HG03469 (cell line): ENCODE results near the gene EFNA5.
A peak's percentile ranks its signal among the peaks of the same experiment; 100 is the strongest.
"Not testable (repeated sequence)": the region's sequence is repeated elsewhere in the genome, so short reads cannot be mapped to it uniquely, and the experiment has no call there.

Source experiments
- ATAC-seq: cut with Tn5 transposase; IDR thresholded peaks from one replicate; pipeline ENCODE4 v1.9.1; 2021; ENCODE audit warnings: mild to moderate bottlenecking, moderate library complexity, moderate number of reproducible peaks; ENCODE audit not compliant: unreplicated experiment

EFNA5 gene

GRCh38 chr5:107466233-107466769, 204.4 kb downstream of the EFNA5 start:
- ATAC-seq, result no peak

- ATAC-seq, result no peak
These were observed 205.9 kb downstream of the EFNA5 start for GRCh38 chr5:107464876-107465275.

DNA sequence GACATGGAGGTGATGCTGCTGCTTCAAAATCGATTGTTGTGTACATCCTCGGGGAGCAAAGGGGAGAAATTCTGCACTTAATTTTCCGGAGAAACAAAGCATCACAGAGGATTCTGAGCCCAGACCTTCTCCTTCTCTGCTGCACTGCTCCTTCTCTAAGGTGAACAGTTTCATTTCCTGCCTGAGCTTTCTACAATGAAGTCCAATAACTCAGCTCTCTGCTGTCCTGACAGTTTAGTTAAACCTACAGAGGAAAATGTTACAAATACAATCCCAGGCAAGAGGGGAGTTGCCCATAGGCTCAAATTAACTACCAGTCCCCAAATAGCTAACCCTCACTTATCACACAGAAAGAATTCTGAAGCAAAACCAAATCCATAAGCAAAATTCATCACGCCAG, 206.3 kb downstream of the EFNA5 start:
- no peak for ATAC-seq

DNA sequence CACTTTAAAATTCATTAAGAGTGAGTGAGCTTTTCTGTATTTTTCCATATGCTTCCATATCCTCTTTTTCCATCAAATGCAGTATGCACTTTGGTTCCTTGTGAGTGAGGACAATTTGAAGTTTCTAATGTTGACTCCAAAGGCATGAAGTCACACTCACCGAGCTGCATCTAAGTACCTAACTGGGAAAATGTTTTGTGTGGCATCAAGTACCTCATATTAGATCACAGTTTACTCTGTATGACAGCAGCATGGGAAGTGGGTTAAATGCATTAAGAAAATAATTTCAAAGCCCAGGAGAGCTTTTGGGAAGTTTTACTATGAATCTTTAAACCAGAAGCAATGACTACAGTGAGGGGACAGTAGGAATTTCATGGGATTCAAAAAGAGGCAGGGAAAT, 207.0 kb downstream of the EFNA5 start:
- no peak for ATAC-seq

GRCh38 chr5:107461770-107462169, 209.0 kb downstream of the EFNA5 start:
- no peak for ATAC-seq

GRCh38 chr5:107460789-107461188, 209.9 kb downstream of the EFNA5 start:
- no peak for ATAC-seq

GRCh38 chr5:107459605-107460004, 211.1 kb downstream of the EFNA5 start:
- no peak for ATAC-seq

- ATAC-seq, result no peak
These were observed 212.4 kb downstream of the EFNA5 start for GRCh38 chr5:107458322-107458721.

DNA sequence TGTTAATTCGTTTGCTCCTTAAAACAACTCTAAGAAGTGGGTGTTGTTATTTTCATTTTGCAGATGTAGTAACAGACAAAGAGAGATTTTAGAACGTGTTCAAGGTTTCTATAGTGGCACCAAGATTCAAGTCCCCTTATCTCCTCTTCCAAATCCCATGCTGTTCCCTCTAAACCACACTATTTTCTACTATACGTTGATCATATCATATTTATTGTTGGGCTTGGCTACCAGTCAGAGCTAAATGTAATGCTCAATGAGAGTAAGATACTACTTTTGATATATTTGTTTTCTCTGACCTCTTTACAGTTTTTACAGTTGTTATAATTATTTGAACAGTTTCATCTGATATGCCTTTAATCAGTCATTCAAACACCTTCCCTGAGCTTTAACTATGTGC, 212.9 kb downstream of the EFNA5 start:
- ATAC-seq, result no peak

DNA sequence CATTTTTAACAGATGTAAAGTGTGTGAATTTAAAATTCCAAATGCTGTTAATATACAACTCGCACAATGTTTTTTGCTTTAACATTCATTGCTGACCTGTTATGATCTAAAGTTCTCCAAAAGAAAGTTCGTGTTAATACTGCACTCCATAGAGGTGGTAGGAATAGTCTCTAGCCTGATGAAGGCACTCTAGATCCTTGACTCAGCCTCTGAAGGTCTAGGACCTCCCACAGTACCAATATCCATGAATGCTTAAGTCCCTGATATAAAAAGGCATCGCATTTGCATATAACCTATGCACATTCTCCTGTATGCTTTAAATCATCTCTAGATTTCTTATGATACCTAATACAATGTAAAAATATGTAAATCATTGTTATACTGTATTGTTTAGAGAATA, 213.6 kb downstream of the EFNA5 start:
- no peak for ATAC-seq

DNA sequence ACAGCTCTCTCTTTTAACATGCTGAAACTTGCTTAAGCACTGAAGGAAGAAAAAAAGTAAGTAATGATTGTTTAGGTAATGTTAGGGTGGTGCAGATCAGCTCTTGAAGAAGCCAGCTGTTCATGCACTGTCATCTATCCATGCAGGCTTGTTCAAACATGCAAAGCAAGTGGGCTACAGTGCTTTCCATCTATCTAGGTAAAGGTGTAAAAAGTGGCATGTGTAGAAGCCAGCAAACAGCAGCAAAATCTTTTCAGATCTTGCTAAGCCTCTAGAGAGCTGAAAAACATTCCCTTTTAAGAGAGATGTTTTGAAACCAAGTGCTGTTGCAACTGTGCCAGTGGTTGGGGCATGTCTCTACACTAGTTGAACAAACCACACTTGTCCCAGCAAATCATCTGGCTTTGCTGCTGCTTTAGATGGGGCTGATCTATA, 214.4 kb downstream of the EFNA5 start:
- ATAC-seq, result peak; percentile 75

- no peak for ATAC-seq
These were observed 215.6 kb downstream of the EFNA5 start for GRCh38 chr5:107455111-107455544.

GRCh38 chr5:107451827-107452226, 218.9 kb downstream of the EFNA5 start:
- not testable (repeated sequence) for ATAC-seq

GRCh38 chr5:107451028-107451427, 219.7 kb downstream of the EFNA5 start:
- ATAC-seq, result no peak

- ATAC-seq, result no peak
These were observed 220.2 kb downstream of the EFNA5 start for GRCh38 chr5:107450531-107450930.

DNA sequence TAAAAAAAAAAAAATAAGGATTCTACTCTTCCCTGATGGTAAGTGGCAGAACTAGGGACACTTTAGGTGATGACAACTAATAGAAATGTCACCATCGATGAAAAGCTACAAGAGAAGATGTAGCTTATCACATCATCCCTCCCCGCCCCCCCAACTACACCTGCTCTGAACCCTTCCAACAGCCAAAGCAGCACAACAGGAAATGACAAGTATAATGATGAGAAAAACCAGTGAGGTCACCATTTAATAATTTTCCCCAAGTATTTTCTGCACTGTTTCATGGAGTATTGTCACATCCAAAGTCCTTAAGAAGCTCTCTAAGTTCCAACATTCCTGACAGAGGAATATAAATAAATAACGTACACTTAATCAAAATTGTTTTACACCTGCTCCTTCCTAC, 221.4 kb downstream of the EFNA5 start:
- ATAC-seq, result no peak

GRCh38 chr5:107447587-107447986, 223.2 kb downstream of the EFNA5 start:
- ATAC-seq, result no peak

DNA sequence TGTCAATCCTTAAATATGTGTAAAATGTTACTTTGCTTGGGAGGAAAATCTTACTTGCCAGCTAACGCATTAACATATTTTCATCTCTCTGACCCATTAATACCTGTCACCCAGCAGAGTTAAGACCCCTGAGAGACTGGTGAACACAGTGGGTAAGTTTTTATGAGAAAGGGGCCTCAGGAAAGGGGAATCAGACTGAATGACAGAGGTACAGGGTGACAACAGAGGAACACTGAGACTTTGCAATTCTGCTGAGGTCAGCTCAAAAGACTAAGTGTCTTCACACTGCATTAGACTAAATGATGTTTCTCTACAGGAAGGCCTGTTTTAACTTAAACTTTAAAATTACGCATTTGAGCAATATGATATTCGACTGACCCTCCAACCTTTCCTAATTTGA, 223.8 kb downstream of the EFNA5 start:
- ATAC-seq, result no peak

DNA sequence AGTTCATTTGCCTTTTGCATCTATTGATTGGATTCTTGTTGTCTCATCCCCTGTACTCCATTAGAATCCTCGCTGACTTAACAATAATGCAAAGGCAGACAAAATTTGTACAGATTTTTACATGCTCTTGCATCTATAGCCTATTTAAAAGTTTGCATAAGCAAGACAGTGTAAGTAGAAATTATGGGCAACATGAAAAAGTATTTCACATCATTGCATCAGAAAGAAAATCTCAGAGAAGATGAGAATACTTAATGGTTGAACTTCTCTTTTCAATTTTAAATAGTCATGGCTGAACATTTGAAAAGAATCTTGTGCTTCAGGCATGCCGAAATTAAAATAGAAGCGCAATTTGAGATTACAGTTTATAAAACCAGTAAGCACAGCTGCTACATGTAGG, 226.4 kb downstream of the EFNA5 start:
- no peak for ATAC-seq

- ATAC-seq, result no peak
These were observed 226.8 kb downstream of the EFNA5 start for GRCh38 chr5:107443897-107444296.

DNA sequence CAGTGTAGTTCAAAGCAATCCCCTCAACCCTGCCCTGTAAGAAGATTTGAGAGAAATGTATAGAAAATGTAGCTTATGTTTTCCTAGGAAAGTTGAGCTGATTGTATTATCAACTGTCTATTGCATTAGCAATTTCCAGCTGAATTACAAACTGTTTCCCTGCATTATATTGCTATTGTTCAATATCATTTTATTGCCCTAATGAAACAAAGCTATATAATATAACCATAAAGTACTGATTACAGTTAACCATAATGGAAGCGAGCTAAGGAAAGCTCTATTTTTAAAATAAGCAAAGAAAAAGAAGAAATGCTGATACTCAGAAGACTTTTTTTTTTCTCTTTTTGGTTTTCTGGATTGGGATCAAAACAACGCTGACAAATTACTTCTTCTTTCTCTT, 228.3 kb downstream of the EFNA5 start:
- ATAC-seq, result no peak

DNA sequence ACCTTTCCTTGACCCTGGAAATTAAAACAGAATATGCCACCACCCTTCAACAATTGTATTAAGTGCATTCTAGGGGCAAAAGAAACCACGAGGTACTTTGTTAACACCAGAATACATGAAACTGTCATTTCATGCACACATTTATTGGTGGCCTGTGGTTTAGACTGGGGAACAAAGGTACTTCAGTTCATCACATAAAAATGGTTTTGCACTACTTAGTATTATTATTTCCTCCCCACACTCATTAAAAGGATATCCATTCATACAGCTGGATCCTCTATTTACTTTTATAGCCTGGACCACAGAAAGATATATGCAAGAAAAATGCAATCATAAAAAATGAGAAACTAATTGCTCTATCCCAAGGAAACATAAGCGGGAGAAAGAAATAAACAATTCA, 230.9 kb downstream of the EFNA5 start:
- no peak for ATAC-seq

- ATAC-seq, result no peak
These were observed 232.7 kb downstream of the EFNA5 start for GRCh38 chr5:107437986-107438510.
